Stomach (tissue), 4 donors: ENCODE measurements around the gene RXRA.

ENCODE experiments used
- CTCF ChIP-seq, 7 experiments: fragments of 450-650 bp in 4 of 7; fragments of 200-600 bp in 3 of 7; sonication (generic) in 3 of 7; IDR thresholded peaks; one replicate each; pipeline ENCODE4 v1.5.1; 2016 to 2019; ENCODE audit warnings: antibody characterized with exemption in 7 of 7, control low read depth in 2 of 7, mild to moderate bottlenecking in 1 of 7
- EP300 ChIP-seq: sonication (generic); formaldehyde crosslinking; IDR thresholded peaks from one replicate; pipeline ENCODE4 v1.6.1; 2017; ENCODE audit warnings: antibody characterized with exemption
- POLR2A ChIP-seq, 4 donors: fragments of 450-650 bp; IDR thresholded peaks; one replicate each; pipeline ENCODE4 v1.6.1; 2016; ENCODE audit warnings: antibody characterized with exemption in 4 of 4, control low read depth in 2 of 4, mild to moderate bottlenecking in 1 of 4, moderate library complexity in 1 of 4

DNA sequence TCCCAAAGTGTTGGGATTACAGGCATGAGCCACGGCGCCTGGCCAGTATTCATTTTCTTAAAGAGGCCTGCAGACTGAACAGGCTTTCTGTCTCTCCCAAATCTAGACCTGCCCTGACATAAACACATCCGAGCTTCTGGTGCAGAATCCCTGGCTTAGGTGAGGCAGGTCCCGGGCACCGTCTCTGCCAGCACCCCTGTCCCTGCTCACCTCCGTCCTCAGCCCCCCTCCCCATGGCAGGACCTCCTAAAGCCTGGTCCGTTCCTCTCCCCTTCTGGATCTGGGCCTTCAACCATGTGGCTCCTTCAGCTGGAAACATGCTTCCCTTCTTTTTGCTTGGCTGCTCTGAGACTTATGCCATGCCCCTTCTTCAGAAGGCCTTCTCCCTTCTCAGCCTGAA lies 22.7 kb upstream of the RXRA start:
- TF ChIP-seq CTCF (IDR thresholded peaks at IDR 0.05) (no peak), EP300 (no peak), POLR2A (IDR thresholded peaks at IDR 0.05) (no peak)
